Measurements from ENCODE around the gene MOSPD2.

MOSPD2 gene

DNA sequence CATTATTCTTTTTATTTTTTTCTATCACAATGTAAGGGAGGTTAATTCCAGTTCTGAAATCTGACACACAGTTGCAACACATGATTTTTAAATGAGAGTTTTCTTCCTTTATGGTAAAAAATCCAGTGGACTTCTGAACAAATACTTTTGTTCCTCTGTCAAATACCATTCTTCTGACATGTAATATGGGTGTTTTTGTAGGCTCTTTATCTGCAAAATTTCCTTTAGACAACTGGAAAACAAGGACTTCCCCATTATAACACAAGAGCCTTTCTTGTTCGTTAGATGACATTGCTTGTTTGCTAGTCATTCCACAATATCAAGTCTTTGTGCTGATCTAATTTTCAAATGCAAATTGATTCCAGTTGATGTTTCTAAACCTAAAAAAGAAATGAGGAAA lies 8.0 kb upstream of the MOSPD2 start:
- Histone ChIP-seq H3K36me3 (ENCODE audit: control insufficient read depth in 2 of 2, insufficient read depth in 2 of 2, low read length in 2 of 2) (no peaks in the 10 kb centered on the region), H3K27ac (ENCODE audit: low read depth in 2 of 2, low read length in 2 of 2) (no peak overlapping the region), H3K9me3 (ENCODE audit: control insufficient read depth in 2 of 2, low read length in 2 of 2) (no peaks in the 10 kb centered on the region), H3K4me1 (ENCODE audit: control insufficient read depth in 2 of 2, insufficient read depth in 2 of 2, low read length in 2 of 2) (no peaks in the 10 kb centered on the region), H3K9ac (ENCODE audit: low read depth in 1 of 2, low read length in 2 of 2) (no peak overlapping the region), H3K4me3 (ENCODE audit: low read length in 2 of 2) (no peak overlapping the region), H3K27me3 (ENCODE audit: control insufficient read depth in 2 of 2, insufficient read depth in 2 of 2, low read length in 2 of 2) (no peaks in the 10 kb centered on the region)

DNA sequence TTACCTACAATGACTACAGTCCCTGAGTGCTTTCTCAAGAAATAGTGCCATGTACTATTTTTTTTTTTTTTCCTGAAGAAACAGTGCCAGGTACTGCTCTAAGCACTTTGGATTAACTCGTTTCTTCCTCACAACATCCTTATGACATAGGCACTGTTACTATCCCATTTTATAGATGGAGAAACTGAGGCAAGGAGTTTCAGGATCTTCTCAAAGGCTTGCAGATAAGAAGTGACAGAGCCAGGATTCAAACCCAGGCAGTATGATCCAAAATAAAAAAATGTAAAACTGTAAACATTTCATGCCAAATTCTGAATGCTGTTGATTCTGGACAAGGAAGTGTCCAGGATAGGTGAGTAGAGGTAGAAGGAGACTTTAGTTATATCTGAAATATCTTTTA lies 1.5 kb upstream of the MOSPD2 start:
- Histone ChIP-seq H3K36me3 (ENCODE audit: control insufficient read depth in 2 of 2, insufficient read depth in 2 of 2, low read length in 2 of 2) (no peaks in the 10 kb centered on the region), H3K4me3 (ENCODE audit: low read length in 2 of 2) (no peak overlapping the region), H3K4me1 (ENCODE audit: control insufficient read depth in 2 of 2, insufficient read depth in 2 of 2, low read length in 2 of 2) (peaks cover 0 to 6% of the 10 kb centered on the region in 2 donors), H3K9me3 (ENCODE audit: control insufficient read depth in 2 of 2, low read length in 2 of 2) (no peaks in the 10 kb centered on the region), H3K9ac (ENCODE audit: low read depth in 1 of 2, low read length in 2 of 2) (no peak overlapping the region), H3K27me3 (ENCODE audit: control insufficient read depth in 2 of 2, insufficient read depth in 2 of 2, low read length in 2 of 2) (no peaks in the 10 kb centered on the region), H3K27ac (ENCODE audit: low read depth in 2 of 2, low read length in 2 of 2) (no peak overlapping the region)

- Histone ChIP-seq H3K27me3 (ENCODE audit: control insufficient read depth in 2 of 2, insufficient read depth in 2 of 2, low read length in 2 of 2) (no peaks in the 10 kb centered on the region), H3K27ac (ENCODE audit: low read depth in 2 of 2, low read length in 2 of 2) (no peak overlapping the region), H3K9ac (ENCODE audit: low read depth in 1 of 2, low read length in 2 of 2) (no peak overlapping the region), H3K4me3 (ENCODE audit: low read length in 2 of 2) (peak overlapping the region; percentile 59 to 83), H3K4me1 (ENCODE audit: control insufficient read depth in 2 of 2, insufficient read depth in 2 of 2, low read length in 2 of 2) (peaks cover 0 to 6% of the 10 kb centered on the region in 2 donors), H3K36me3 (ENCODE audit: control insufficient read depth in 2 of 2, insufficient read depth in 2 of 2, low read length in 2 of 2) (no peaks in the 10 kb centered on the region), H3K9me3 (ENCODE audit: control insufficient read depth in 2 of 2, low read length in 2 of 2) (no peaks in the 10 kb centered on the region)
These were observed 866 bp upstream of the MOSPD2 start for GRCh38 chrX:14872355-14872754.

GRCh38 chrX:14873676-14874049 lies 442 bp downstream of the MOSPD2 start:
- H3K9ac ChIP-seq (ENCODE audit: low read depth in 1 of 2, low read length in 2 of 2), result peak overlapping the region; percentile 66 to 69
- H3K4me3 ChIP-seq (ENCODE audit: low read length in 2 of 2), result peak overlapping the region; percentile 81 to 83
- H3K36me3 ChIP-seq (ENCODE audit: control insufficient read depth in 2 of 2, insufficient read depth in 2 of 2, low read length in 2 of 2), result no peaks in the 10 kb centered on the region
- H3K9me3 ChIP-seq (ENCODE audit: control insufficient read depth in 2 of 2, low read length in 2 of 2), result no peaks in the 10 kb centered on the region
- peaks cover 0 to 6% of the 10 kb centered on the region in 2 donors for H3K4me1 ChIP-seq (ENCODE audit: control insufficient read depth in 2 of 2, insufficient read depth in 2 of 2, low read length in 2 of 2)
- H3K27me3 ChIP-seq (ENCODE audit: control insufficient read depth in 2 of 2, insufficient read depth in 2 of 2, low read length in 2 of 2), result no peaks in the 10 kb centered on the region
- H3K27ac ChIP-seq (ENCODE audit: low read depth in 2 of 2, low read length in 2 of 2), result peak overlapping the region; percentile 73 to 74

GRCh38 chrX:14875624-14876023 lies 2.4 kb downstream of the MOSPD2 start:
- Histone ChIP-seq H3K27me3 (ENCODE audit: control insufficient read depth in 2 of 2, insufficient read depth in 2 of 2, low read length in 2 of 2) (no peaks in the 10 kb centered on the region), H3K27ac (ENCODE audit: low read depth in 2 of 2, low read length in 2 of 2) (no peak overlapping the region), H3K4me1 (ENCODE audit: control insufficient read depth in 2 of 2, insufficient read depth in 2 of 2, low read length in 2 of 2) (peaks cover 0 to 6% of the 10 kb centered on the region in 2 donors), H3K9me3 (ENCODE audit: control insufficient read depth in 2 of 2, low read length in 2 of 2) (no peaks in the 10 kb centered on the region), H3K36me3 (ENCODE audit: control insufficient read depth in 2 of 2, insufficient read depth in 2 of 2, low read length in 2 of 2) (no peaks in the 10 kb centered on the region), H3K4me3 (ENCODE audit: low read length in 2 of 2) (no peak overlapping the region), H3K9ac (ENCODE audit: low read depth in 1 of 2, low read length in 2 of 2) (no peak overlapping the region)

DNA sequence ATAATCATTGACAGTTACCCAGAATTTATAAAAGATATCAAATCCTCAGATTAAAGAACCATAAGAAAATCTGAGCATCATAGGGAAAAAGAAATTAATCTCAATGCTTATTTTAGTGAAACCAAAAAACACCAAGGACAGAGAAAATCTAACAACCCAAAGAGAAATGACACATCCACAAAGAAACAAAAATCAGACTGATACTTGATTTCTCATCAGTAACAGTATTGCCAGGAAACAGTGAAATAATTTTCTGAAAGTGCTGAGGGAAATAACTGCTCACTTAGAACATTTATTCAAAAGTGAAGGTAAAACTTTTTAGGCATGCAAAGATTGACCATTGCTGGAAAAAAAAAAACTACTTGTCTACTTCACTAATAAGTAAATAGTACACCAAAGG lies 10.6 kb downstream of the MOSPD2 start:
- H3K27me3 ChIP-seq (ENCODE audit: control insufficient read depth in 2 of 2, insufficient read depth in 2 of 2, low read length in 2 of 2), result no peaks in the 10 kb centered on the region
- H3K4me3 ChIP-seq (ENCODE audit: low read length in 2 of 2), result no peak overlapping the region
- no peak overlapping the region for H3K27ac ChIP-seq (ENCODE audit: low read depth in 2 of 2, low read length in 2 of 2)
- H3K36me3 ChIP-seq (ENCODE audit: control insufficient read depth in 2 of 2, insufficient read depth in 2 of 2, low read length in 2 of 2), result no peaks in the 10 kb centered on the region
- H3K4me1 ChIP-seq (ENCODE audit: control insufficient read depth in 2 of 2, insufficient read depth in 2 of 2, low read length in 2 of 2), result no peaks in the 10 kb centered on the region
- no peaks in the 10 kb centered on the region for H3K9me3 ChIP-seq (ENCODE audit: control insufficient read depth in 2 of 2, low read length in 2 of 2)
- no peak overlapping the region for H3K9ac ChIP-seq (ENCODE audit: low read depth in 1 of 2, low read length in 2 of 2)

GRCh38 chrX:14884714-14885113 lies 11.5 kb downstream of the MOSPD2 start:
- Histone ChIP-seq H3K36me3 (ENCODE audit: control insufficient read depth in 2 of 2, insufficient read depth in 2 of 2, low read length in 2 of 2) (no peaks in the 10 kb centered on the region), H3K9me3 (ENCODE audit: control insufficient read depth in 2 of 2, low read length in 2 of 2) (no peaks in the 10 kb centered on the region)

DNA sequence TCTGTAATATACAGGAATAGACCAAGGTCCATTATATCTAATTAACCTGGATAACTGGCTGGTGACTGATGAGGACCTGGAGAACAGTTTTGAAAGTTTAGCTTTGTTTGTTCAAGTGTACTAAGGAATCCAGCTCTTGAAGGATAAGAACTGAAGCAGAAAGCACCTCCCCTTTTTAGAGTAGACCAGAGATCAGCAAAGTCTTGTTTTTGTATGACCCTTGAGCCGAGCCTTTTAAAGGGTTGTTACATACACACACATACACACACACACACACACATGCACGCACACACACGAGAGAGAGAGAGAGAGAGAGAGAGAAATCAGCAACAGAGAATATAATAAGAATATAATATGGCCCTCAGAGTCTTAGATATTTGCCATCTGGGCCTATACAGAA lies 13.0 kb downstream of the MOSPD2 start:
- Histone ChIP-seq H3K27ac (ENCODE audit: low read depth in 2 of 2, low read length in 2 of 2) (no peak overlapping the region), H3K9ac (ENCODE audit: low read depth in 1 of 2, low read length in 2 of 2) (no peak overlapping the region), H3K4me3 (ENCODE audit: low read length in 2 of 2) (no peak overlapping the region), H3K36me3 (ENCODE audit: control insufficient read depth in 2 of 2, insufficient read depth in 2 of 2, low read length in 2 of 2) (no peaks in the 10 kb centered on the region), H3K9me3 (ENCODE audit: control insufficient read depth in 2 of 2, low read length in 2 of 2) (no peaks in the 10 kb centered on the region), H3K27me3 (ENCODE audit: control insufficient read depth in 2 of 2, insufficient read depth in 2 of 2, low read length in 2 of 2) (no peaks in the 10 kb centered on the region), H3K4me1 (ENCODE audit: control insufficient read depth in 2 of 2, insufficient read depth in 2 of 2, low read length in 2 of 2) (no peaks in the 10 kb centered on the region)

More at GRCh38 chrX:14884714-14885113, 11.5 kb downstream of the MOSPD2 start:
- Histone ChIP-seq H3K4me1 (ENCODE audit: control insufficient read depth in 2 of 2, insufficient read depth in 2 of 2, low read length in 2 of 2) (no peaks in the 10 kb centered on the region), H3K27ac (ENCODE audit: low read depth in 2 of 2, low read length in 2 of 2) (no peak overlapping the region), H3K9ac (ENCODE audit: low read depth in 1 of 2, low read length in 2 of 2) (no peak overlapping the region), H3K4me3 (ENCODE audit: low read length in 2 of 2) (no peak overlapping the region), H3K27me3 (ENCODE audit: control insufficient read depth in 2 of 2, insufficient read depth in 2 of 2, low read length in 2 of 2) (no peaks in the 10 kb centered on the region)

- no peaks in the 10 kb centered on the region for H3K4me1 ChIP-seq (ENCODE audit: control insufficient read depth in 2 of 2, insufficient read depth in 2 of 2, low read length in 2 of 2)
- H3K27ac ChIP-seq (ENCODE audit: low read depth in 2 of 2, low read length in 2 of 2), result no peak overlapping the region
- no peaks in the 10 kb centered on the region for H3K27me3 ChIP-seq (ENCODE audit: control insufficient read depth in 2 of 2, insufficient read depth in 2 of 2, low read length in 2 of 2)
- H3K9me3 ChIP-seq (ENCODE audit: control insufficient read depth in 2 of 2, low read length in 2 of 2), result no peaks in the 10 kb centered on the region
- H3K36me3 ChIP-seq (ENCODE audit: control insufficient read depth in 2 of 2, insufficient read depth in 2 of 2, low read length in 2 of 2), result no peaks in the 10 kb centered on the region
- no peak overlapping the region for H3K4me3 ChIP-seq (ENCODE audit: low read length in 2 of 2)
- no peak overlapping the region for H3K9ac ChIP-seq (ENCODE audit: low read depth in 1 of 2, low read length in 2 of 2)
These were observed 23.1 kb downstream of the MOSPD2 start for GRCh38 chrX:14896273-14896672.

DNA sequence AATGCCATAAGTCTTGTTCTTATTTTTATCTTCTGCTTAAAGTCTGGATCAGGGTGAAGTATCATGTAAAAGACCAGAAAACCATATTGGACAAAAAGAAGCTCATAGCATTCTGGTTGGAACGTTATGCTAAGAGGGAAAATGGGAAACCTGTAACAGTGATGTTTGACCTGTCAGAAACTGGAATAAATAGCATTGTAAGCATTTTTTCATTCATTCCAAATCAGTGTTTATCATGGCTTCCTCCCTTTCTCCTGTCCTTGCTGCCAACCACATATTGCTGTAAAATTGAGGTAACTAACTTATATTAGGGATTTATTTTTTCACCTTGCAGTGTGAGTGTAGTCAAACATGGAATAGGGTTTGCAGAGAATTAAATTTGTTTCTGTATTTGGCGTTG lies 23.8 kb downstream of the MOSPD2 start:
- Histone ChIP-seq H3K9me3 (ENCODE audit: control insufficient read depth in 2 of 2, low read length in 2 of 2) (no peaks in the 10 kb centered on the region), H3K9ac (ENCODE audit: low read depth in 1 of 2, low read length in 2 of 2) (no peak overlapping the region), H3K36me3 (ENCODE audit: control insufficient read depth in 2 of 2, insufficient read depth in 2 of 2, low read length in 2 of 2) (no peaks in the 10 kb centered on the region), H3K27ac (ENCODE audit: low read depth in 2 of 2, low read length in 2 of 2) (no peak overlapping the region), H3K4me3 (ENCODE audit: low read length in 2 of 2) (no peak overlapping the region), H3K27me3 (ENCODE audit: control insufficient read depth in 2 of 2, insufficient read depth in 2 of 2, low read length in 2 of 2) (no peaks in the 10 kb centered on the region), H3K4me1 (ENCODE audit: control insufficient read depth in 2 of 2, insufficient read depth in 2 of 2, low read length in 2 of 2) (no peaks in the 10 kb centered on the region)

GRCh38 chrX:14899607-14900006 lies 26.4 kb downstream of the MOSPD2 start:
- peaks cover 0 to 3% of the 10 kb centered on the region in 2 donors for H3K9me3 ChIP-seq (ENCODE audit: control insufficient read depth in 2 of 2, low read length in 2 of 2)
- no peak overlapping the region for H3K4me3 ChIP-seq (ENCODE audit: low read length in 2 of 2)
- H3K4me1 ChIP-seq (ENCODE audit: control insufficient read depth in 2 of 2, insufficient read depth in 2 of 2, low read length in 2 of 2), result no peaks in the 10 kb centered on the region
- H3K9ac ChIP-seq (ENCODE audit: low read depth in 1 of 2, low read length in 2 of 2), result no peak overlapping the region
- H3K27ac ChIP-seq (ENCODE audit: low read depth in 2 of 2, low read length in 2 of 2), result no peak overlapping the region
- H3K27me3 ChIP-seq (ENCODE audit: control insufficient read depth in 2 of 2, insufficient read depth in 2 of 2, low read length in 2 of 2), result no peaks in the 10 kb centered on the region
- no peaks in the 10 kb centered on the region for H3K36me3 ChIP-seq (ENCODE audit: control insufficient read depth in 2 of 2, insufficient read depth in 2 of 2, low read length in 2 of 2)

All from mucosa of rectum (tissue), 2 donors.